ENCODE results near the gene HOXB6.

Gene HOXB6

GRCh38 chr17:48574505-48575065 is 30.2 kb downstream of the HOXB6 start:
- POLR2A ChIA-PET = no interaction called here
- CTCF ChIA-PET = interaction anchor here (1.0 kb wide), 1 partner anchor 104 kb away, joined by 3 read pairs; no protein-coding TSS in a partner anchor
- DNase-seq (ENCODE audit: extremely low spot score) = no peak
- TF ChIP-seq, protein P1, sequence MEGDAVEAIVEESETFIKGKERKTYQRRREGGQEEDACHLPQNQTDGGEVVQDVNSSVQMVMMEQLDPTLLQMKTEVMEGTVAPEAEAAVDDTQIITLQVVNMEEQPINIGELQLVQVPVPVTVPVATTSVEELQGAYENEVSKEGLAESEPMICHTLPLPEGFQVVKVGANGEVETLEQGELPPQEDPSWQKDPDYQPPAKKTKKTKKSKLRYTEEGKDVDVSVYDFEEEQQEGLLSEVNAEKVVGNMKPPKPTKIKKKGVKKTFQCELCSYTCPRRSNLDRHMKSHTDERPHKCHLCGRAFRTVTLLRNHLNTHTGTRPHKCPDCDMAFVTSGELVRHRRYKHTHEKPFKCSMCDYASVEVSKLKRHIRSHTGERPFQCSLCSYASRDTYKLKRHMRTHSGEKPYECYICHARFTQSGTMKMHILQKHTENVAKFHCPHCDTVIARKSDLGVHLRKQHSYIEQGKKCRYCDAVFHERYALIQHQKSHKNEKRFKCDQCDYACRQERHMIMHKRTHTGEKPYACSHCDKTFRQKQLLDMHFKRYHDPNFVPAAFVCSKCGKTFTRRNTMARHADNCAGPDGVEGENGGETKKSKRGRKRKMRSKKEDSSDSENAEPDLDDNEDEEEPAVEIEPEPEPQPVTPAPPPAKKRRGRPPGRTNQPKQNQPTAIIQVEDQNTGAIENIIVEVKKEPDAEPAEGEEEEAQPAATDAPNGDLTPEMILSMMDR (IDR thresholded peaks at IDR 0.05; ENCODE audit: control extremely low read depth, extremely low read depth, low read depth, missing control alignments) = no peak

DNA sequence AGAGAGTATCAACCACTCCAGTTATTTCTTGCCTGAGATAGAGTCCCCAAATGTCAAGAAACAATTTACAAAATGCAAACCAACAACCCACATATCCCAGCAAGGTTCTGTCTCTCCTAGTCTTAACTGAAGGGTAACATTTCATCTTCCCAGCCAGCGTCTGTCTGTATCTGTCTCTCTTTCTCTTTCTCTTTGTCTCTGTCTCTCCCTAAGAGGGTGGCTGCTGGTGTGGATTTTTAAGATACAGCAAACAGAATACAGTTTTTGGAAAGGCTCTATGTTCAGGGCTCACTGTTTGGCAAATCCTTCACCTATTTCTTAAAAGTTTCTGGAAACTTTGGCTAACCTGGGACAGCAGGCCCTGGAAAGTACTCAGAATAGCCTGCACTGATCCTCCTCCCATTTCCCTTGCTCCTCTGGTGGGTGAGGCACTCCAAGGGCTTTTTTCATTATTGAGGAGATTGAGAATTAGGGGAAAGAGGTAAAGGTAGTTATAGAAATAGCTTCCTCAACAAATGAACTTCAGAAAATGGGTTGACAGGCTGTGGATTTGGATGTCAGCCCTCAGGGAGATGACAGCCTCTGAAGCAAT is 32.9 kb downstream of the HOXB6 start:
- ChIA-PET POLR2A (no interaction called here), CTCF (interaction anchor here (1.0 kb wide), 1 partner anchor 9 kb away, joined by 3 read pairs; no protein-coding TSS in a partner anchor)
- DNase-seq (ENCODE audit: extremely low spot score) = no peak
- TF ChIP-seq, protein P1 (IDR thresholded peaks at IDR 0.05; ENCODE audit: control extremely low read depth, extremely low read depth, low read depth, missing control alignments) = no peak

GRCh38 chr17:48571024-48571818 is 33.6 kb downstream of the HOXB6 start:
- no peak for DNase-seq (ENCODE audit: extremely low spot score)
- ChIA-PET POLR2A (no interaction called here), CTCF (no interaction called here)
- TF ChIP-seq, protein P1 (IDR thresholded peaks at IDR 0.05; ENCODE audit: control extremely low read depth, extremely low read depth, low read depth, missing control alignments) = no peak

- CTCF ChIA-PET = interaction anchor here (0.8 to 1.4 kb wide), 3 partner anchors 137 to 309 kb away, joined by 3 to 5 read pairs (median 3); no protein-coding TSS in a partner anchor
- TF ChIP-seq, protein P1 (IDR thresholded peaks at IDR 0.05; ENCODE audit: control extremely low read depth, extremely low read depth, low read depth, missing control alignments) = no peak
- no peak for DNase-seq (ENCODE audit: extremely low spot score)
- POLR2A ChIA-PET = no interaction called here
These were observed 34.3 kb downstream of the HOXB6 start for GRCh38 chr17:48570325-48571023.

- no peak for DNase-seq (ENCODE audit: extremely low spot score)
- ChIA-PET POLR2A (no interaction called here), CTCF (interaction anchor here (0.8 to 1.4 kb wide), 4 partner anchors 136 to 308 kb away, joined by 3 to 5 read pairs (median 3); no protein-coding TSS in a partner anchor)
- TF ChIP-seq, protein P1 (IDR thresholded peaks at IDR 0.05; ENCODE audit: control extremely low read depth, extremely low read depth, low read depth, missing control alignments) = no peak
These were observed 35.0 kb downstream of the HOXB6 start for GRCh38 chr17:48569674-48570324.

- CTCF ChIA-PET = interaction anchor here (0.9 to 1.4 kb wide), 3 partner anchors 217 to 307 kb away, joined by 3 to 5 read pairs (median 3); no protein-coding TSS in a partner anchor
These were observed 35.6 kb downstream of the HOXB6 start for GRCh38 chr17:48569240-48569582.

More at GRCh38 chr17:48569240-48569582, 35.6 kb downstream of the HOXB6 start:
- POLR2A ChIA-PET = no interaction called here
- DNase-seq (ENCODE audit: extremely low spot score) = no peak
- TF ChIP-seq, protein P1 (IDR thresholded peaks at IDR 0.05; ENCODE audit: control extremely low read depth, extremely low read depth, low read depth, missing control alignments) = no peak

Data from GM10248 (cell line).